ENCODE data around the gene PPP1R3A. TPM values are rescaled to one million over a fixed set of nuclear protein-coding genes. Genes with fewer than 3 reads are reported as not detected.

PPP1R3A gene
- total and polyA plus RNA-seq, 10 of the 15 experiments (the other 5 are each of a cell fraction or from before 2014, with no cell fraction given) = not detected

DNA sequence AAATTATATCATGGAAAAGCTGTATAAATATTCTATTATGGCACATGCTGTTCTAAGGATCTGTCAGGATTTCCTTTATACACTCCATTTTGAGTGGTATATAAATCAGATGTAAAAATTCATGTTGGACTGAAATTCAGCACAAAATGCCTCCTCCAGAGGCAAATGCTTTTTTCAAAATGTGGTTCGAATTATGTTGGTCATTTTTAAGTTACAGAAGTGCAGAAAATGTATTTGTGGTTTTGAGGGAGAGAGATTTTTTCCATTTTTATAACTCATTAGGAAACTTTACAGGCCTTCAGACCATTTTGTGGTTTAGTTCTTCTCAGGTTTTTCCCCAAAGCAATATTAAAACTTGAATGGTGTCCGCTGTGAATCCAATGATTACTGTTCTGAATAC is 2.9 kb downstream of the PPP1R3A start:
- WGBS (ENCODE audit: insufficient coverage, insufficient replicate concordance, low lambda C conversion rate, missing lambda C conversion rate) = 0% methylated on average over 2 of the region's 2 CpGs
- no TSS peak for BruUV-seq (replicated peaks)

More for the DNA sequence above, 2.9 kb downstream of the PPP1R3A start:
- no peak for FAIRE-seq
- H3K36me3 ChIP-seq (ENCODE audit: control insufficient read depth in 2 of 2, insufficient read depth in 2 of 2, low read length in 1 of 2) = no peaks in the 10 kb centered on the region
- H3K27me3 ChIP-seq (replicated peaks in 1 of 2; ENCODE audit: control insufficient read depth in 2 of 2, insufficient read depth in 2 of 2, low read length in 1 of 2) = no peaks in the 10 kb centered on the region; a peak in 1 of 4 replicates
- no peaks in the 10 kb centered on the region for H3K9me3 ChIP-seq (replicated peaks; ENCODE audit: control insufficient read depth, insufficient read depth, low read length)
- H3K79me2 ChIP-seq (ENCODE audit: control insufficient read depth, insufficient read depth, low read length) = no peaks in the 10 kb centered on the region
- TF ChIP-seq CBX3 (IDR thresholded peaks at IDR 0.05; ENCODE audit: borderline replicate concordance, low read depth) (no peak), CREM (IDR thresholded peaks at IDR 0.05; ENCODE audit: low read depth) (no peak), NFXL1 (IDR thresholded peaks at IDR 0.05; ENCODE audit: borderline replicate concordance) (no peak), MYB (IDR thresholded peaks at IDR 0.05; ENCODE audit: borderline replicate concordance, low read depth, low read length) (no peak), MTA2 (IDR thresholded peaks at IDR 0.05; ENCODE audit: low read depth) (no peak), BHLHE40 (IDR thresholded peaks at IDR 0.05; ENCODE audit: borderline replicate concordance in 1 of 2, low read depth in 2 of 2, low read length in 1 of 2) (no peak), SMAD1 (IDR thresholded peaks at IDR 0.05; ENCODE audit: low read depth, partially characterized antibody) (no peak), HDAC6 (IDR thresholded peaks at IDR 0.05; ENCODE audit: unreplicated experiment) (no peak), TBL1XR1 (IDR thresholded peaks at IDR 0.05; ENCODE audit: low read depth, low read length) (no peak), SPI1 (IDR thresholded peaks at IDR 0.05; ENCODE audit: borderline replicate concordance, insufficient read depth, low read depth, low read length) (no peak), PAX5 (IDR thresholded peaks at IDR 0.05; ENCODE audit: borderline replicate concordance, low read depth, low read length) (no peak), SUPT20H (IDR thresholded peaks at IDR 0.05; ENCODE audit: borderline replicate concordance, control insufficient read depth, low read depth, low read length) (no peak), NFIC (IDR thresholded peaks at IDR 0.05; ENCODE audit: low read depth, low read length) (no peak)
- TF ChIP-seq, protein P1, sequence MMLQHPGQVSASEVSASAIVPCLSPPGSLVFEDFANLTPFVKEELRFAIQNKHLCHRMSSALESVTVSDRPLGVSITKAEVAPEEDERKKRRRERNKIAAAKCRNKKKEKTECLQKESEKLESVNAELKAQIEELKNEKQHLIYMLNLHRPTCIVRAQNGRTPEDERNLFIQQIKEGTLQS (IDR thresholded peaks at IDR 0.05; ENCODE audit: borderline replicate concordance, extremely low read depth, low read depth, low read length) = no peak
- TF ChIP-seq, protein P2, sequence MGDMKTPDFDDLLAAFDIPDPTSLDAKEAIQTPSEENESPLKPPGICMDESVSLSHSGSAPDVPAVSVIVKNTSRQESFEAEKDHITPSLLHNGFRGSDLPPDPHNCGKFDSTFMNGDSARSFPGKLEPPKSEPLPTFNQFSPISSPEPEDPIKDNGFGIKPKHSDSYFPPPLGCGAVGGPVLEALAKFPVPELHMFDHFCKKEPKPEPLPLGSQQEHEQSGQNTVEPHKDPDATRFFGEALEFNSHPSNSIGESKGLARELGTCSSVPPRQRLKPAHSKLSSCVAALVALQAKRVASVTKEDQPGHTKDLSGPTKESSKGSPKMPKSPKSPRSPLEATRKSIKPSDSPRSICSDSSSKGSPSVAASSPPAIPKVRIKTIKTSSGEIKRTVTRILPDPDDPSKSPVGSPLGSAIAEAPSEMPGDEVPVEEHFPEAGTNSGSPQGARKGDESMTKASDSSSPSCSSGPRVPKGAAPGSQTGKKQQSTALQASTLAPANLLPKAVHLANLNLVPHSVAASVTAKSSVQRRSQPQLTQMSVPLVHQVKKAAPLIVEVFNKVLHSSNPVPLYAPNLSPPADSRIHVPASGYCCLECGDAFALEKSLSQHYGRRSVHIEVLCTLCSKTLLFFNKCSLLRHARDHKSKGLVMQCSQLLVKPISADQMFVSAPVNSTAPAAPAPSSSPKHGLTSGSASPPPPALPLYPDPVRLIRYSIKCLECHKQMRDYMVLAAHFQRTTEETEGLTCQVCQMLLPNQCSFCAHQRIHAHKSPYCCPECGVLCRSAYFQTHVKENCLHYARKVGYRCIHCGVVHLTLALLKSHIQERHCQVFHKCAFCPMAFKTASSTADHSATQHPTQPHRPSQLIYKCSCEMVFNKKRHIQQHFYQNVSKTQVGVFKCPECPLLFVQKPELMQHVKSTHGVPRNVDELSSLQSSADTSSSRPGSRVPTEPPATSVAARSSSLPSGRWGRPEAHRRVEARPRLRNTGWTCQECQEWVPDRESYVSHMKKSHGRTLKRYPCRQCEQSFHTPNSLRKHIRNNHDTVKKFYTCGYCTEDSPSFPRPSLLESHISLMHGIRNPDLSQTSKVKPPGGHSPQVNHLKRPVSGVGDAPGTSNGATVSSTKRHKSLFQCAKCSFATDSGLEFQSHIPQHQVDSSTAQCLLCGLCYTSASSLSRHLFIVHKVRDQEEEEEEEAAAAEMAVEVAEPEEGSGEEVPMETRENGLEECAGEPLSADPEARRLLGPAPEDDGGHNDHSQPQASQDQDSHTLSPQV (IDR thresholded peaks at IDR 0.05) = no peak
- TF ChIP-seq, protein P3, sequence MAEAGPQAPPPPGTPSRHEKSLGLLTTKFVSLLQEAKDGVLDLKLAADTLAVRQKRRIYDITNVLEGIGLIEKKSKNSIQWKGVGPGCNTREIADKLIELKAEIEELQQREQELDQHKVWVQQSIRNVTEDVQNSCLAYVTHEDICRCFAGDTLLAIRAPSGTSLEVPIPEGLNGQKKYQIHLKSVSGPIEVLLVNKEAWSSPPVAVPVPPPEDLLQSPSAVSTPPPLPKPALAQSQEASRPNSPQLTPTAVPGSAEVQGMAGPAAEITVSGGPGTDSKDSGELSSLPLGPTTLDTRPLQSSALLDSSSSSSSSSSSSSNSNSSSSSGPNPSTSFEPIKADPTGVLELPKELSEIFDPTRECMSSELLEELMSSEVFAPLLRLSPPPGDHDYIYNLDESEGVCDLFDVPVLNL (IDR thresholded peaks at IDR 0.05; ENCODE audit: low read depth, low read length) = no peak
- H3K4me1 ChIP-seq (ENCODE audit: control insufficient read depth, insufficient read depth, low read length) = no peaks in the 10 kb centered on the region
- CTCF ChIA-PET = no interaction called here
- in situ Hi-C loops (cut with MboI) (no loop called here), intact Hi-C loops (cut with micrococcal nuclease; ENCODE audit: unreplicated experiment) (no loop called here)
- SMC1A ChIA-PET (ENCODE audit: uncharacterized antibody, unreplicated experiment) = no interaction called here
- H3K4me2 ChIP-seq (ENCODE audit: control insufficient read depth, insufficient read depth) = no peak overlapping the region
- DNase-seq (ENCODE audit: low read depth, low spot score) = no peak
- H3K27ac ChIP-seq (ENCODE audit: control insufficient read depth, insufficient read depth) = no peak overlapping the region
- no peak overlapping the region for H3K4me3 ChIP-seq
- RAD21 ChIA-PET (ENCODE audit: unreplicated experiment) = no interaction called here
- ATAC-seq = no peak
- no peak overlapping the region for H2AFZ ChIP-seq (ENCODE audit: control insufficient read depth, low read depth, low read length)
- POLR2A ChIA-PET = no interaction called here
- H3K9ac ChIP-seq (ENCODE audit: control insufficient read depth, insufficient read depth, low read length) = no peak overlapping the region
- H4K20me1 ChIP-seq (ENCODE audit: control insufficient read depth, insufficient read depth) = no peaks in the 10 kb centered on the region
